RWPE2 (cell line): ENCODE data around the gene SLC16A4.

Experiments
- ATAC-seq: fragments of 200-7000 bp; cut with Tn5 transposase; 3 replicates; pipeline ENCODE4 v1.9.1; 2021; ENCODE audit warnings: low read depth
- DNase-seq: peaks from one replicate; pipeline ENCODE4 v3.0.0-alpha.2; 2020; ENCODE audit warnings: low spot score
- H3K27ac ChIP-seq: fragments of 450-650 bp; 2 replicates; pipeline ENCODE4 v1.5.1; 2017; ENCODE audit warnings: mild to moderate bottlenecking; ENCODE audit not compliant: poor library complexity, severe bottlenecking
- H3K27me3 ChIP-seq: fragments of 250-450 bp; sonication (Bioruptor Pico); 2 replicates; pipeline ENCODE4 v1.5.1; 2021; ENCODE audit warnings: mild to moderate bottlenecking, moderate library complexity; ENCODE audit not compliant: insufficient read depth, poor library complexity, severe bottlenecking
- H3K36me3 ChIP-seq: fragments of 250-450 bp; sonication (Bioruptor Pico); 2 replicates; pipeline ENCODE4 v1.5.1; 2020; ENCODE audit warnings: low read depth, mild to moderate bottlenecking, moderate library complexity
- H3K4me1 ChIP-seq: fragments of 250-450 bp; sonication (Bioruptor Pico); 2 replicates; pipeline ENCODE4 v1.5.1; 2021; ENCODE audit warnings: mild to moderate bottlenecking, moderate library complexity; ENCODE audit not compliant: insufficient read depth, poor library complexity, severe bottlenecking
- H3K4me3 ChIP-seq: fragments of 250-450 bp; sonication (Bioruptor Pico); 2 replicates; pipeline ENCODE4 v1.5.1; 2021; ENCODE audit warnings: mild to moderate bottlenecking, moderate library complexity; ENCODE audit not compliant: severe bottlenecking
- H3K9me3 ChIP-seq: fragments of 250-450 bp; sonication (Bioruptor Pico); 2 replicates; pipeline ENCODE4 v1.5.1; 2021; ENCODE audit warnings: mild to moderate bottlenecking, moderate library complexity; ENCODE audit not compliant: severe bottlenecking
- TF ChIP-seq, protein P1 (sequence below): fragments of 450-650 bp; IDR thresholded peaks from one replicate; pipeline ENCODE4 v1.5.1; 2017; ENCODE audit warnings: mild to moderate bottlenecking, moderate library complexity; ENCODE audit not compliant: poor library complexity, severe bottlenecking

SLC16A4 gene

DNA sequence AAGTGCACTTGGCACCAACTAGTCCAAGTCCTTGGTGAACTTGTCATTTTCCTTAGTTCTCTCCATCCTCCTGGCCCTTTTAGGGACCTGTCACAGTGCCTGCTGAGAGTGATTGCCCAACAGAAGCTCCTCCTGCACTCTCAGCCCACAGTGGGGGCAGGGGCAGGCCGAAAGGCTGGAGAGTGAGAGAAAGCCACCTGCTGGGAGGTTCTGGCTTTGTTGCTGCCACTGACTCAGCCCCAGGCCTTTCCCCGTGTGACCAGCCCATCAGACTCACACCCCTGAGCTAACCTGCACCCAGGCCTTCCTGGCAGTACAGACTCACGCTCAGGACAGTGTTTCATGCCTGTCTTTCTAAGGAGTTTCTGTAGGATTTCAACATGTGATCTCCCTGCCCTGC, 43.0 kb upstream of the SLC16A4 start:
- Histone ChIP-seq H3K27ac (no peak overlapping the region), H3K27me3 (no peaks in the 10 kb centered on the region), H3K9me3 (no peaks in the 10 kb centered on the region), H3K4me1 (no peaks in the 10 kb centered on the region), H3K36me3 (no peaks in the 10 kb centered on the region), H3K4me3 (no peak overlapping the region)
- DNase-seq = no peak
- TF ChIP-seq, protein P1, sequence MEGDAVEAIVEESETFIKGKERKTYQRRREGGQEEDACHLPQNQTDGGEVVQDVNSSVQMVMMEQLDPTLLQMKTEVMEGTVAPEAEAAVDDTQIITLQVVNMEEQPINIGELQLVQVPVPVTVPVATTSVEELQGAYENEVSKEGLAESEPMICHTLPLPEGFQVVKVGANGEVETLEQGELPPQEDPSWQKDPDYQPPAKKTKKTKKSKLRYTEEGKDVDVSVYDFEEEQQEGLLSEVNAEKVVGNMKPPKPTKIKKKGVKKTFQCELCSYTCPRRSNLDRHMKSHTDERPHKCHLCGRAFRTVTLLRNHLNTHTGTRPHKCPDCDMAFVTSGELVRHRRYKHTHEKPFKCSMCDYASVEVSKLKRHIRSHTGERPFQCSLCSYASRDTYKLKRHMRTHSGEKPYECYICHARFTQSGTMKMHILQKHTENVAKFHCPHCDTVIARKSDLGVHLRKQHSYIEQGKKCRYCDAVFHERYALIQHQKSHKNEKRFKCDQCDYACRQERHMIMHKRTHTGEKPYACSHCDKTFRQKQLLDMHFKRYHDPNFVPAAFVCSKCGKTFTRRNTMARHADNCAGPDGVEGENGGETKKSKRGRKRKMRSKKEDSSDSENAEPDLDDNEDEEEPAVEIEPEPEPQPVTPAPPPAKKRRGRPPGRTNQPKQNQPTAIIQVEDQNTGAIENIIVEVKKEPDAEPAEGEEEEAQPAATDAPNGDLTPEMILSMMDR = no peak
- peak; percentile 90 for ATAC-seq

DNA sequence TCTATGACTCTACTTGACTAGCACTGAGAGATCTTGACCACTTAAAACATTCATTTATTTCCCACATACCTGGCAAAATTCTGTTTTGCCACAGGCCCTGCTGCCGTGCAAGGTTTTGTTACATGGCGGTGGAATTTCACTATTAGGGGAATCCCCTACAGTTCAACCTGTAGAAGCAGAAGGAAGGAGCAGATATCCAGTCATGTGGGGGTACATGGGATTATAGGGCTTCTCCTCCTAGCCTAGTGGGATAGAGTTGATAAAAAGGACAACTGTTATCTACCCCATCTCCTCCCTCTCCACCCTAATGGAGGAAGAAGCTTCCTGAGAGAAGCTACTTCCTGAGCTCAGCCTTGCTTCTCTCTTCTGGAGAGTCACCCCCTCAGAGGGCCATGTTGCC, 42.4 kb upstream of the SLC16A4 start:
- TF ChIP-seq, protein P1 = no peak
- Histone ChIP-seq H3K4me3 (no peak overlapping the region), H3K36me3 (no peaks in the 10 kb centered on the region), H3K27me3 (no peaks in the 10 kb centered on the region), H3K9me3 (no peaks in the 10 kb centered on the region), H3K4me1 (no peaks in the 10 kb centered on the region), H3K27ac (no peak overlapping the region)
- no peak for ATAC-seq
- no peak for DNase-seq

DNA sequence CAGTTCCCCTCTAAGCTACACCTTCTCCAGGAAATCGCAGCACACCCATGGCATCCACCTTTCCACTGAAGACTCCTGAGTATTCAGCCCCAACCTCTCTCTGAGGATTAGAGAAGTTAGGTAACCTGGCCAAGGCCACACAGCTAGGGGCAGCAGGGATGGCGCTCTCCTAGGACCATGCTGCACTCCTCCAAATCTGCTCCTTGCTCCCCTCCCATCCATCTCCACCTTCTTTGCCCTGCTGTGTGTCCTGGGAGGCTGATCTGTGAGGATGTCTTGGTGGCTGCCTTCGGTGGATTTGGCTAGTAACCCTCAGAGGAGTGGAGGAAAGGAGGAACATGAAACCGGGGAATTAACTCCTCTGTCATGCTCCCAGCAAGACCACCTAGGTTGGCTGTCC, 40.1 kb upstream of the SLC16A4 start:
- no peaks in the 10 kb centered on the region for H3K4me1 ChIP-seq
- TF ChIP-seq, protein P1 = no peak
- ATAC-seq (no peak), DNase-seq (no peak)
- no peaks in the 10 kb centered on the region for H3K36me3 ChIP-seq
- H3K4me3 ChIP-seq = no peak overlapping the region
- H3K9me3 ChIP-seq = no peaks in the 10 kb centered on the region
- no peak overlapping the region for H3K27ac ChIP-seq
- no peaks in the 10 kb centered on the region for H3K27me3 ChIP-seq

DNA sequence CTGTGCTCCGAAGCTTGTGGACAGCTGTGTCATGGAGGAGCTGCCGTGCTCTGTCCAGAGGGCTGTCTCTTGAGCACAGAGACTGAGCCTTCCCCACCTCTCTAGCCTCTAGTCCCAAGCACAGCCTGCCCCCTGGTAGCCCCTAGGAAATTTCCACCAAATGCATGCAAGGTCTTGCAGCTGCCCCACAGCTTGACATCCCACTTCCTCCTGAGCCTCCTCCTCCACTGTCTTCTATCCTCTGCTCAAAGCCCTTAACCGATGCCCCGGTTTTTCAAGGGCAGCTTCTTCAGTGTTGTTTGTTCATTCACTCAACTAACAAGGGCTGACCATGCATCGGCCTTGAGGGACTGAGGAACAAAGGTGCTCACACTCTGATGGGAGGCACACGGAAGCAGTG, 39.5 kb upstream of the SLC16A4 start:
- no peaks in the 10 kb centered on the region for H3K4me1 ChIP-seq
- ATAC-seq = no peak
- H3K36me3 ChIP-seq = no peaks in the 10 kb centered on the region
- H3K4me3 ChIP-seq = no peak overlapping the region
- no peaks in the 10 kb centered on the region for H3K9me3 ChIP-seq
- H3K27me3 ChIP-seq = no peaks in the 10 kb centered on the region
- no peak overlapping the region for H3K27ac ChIP-seq
- DNase-seq = no peak
- TF ChIP-seq, protein P1 = no peak

DNA sequence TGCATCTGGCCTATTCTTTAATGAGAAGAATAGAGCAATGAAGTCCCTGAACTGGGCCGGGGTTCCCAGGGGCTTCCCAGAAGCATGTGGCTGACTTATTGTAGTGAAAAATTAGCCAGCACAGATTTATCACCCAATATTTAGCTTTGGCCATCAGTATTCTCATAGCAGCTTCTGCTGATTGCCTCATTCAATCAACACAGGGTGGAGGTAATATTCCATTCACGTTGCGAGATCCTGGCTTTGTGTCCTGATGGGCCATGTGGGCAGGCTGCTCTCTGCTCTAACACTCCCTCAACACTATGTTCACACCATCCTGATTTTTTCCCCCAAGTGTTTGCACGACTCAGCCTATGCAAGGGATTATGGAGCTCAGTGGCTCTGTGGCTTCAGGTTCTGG, 38.1 kb upstream of the SLC16A4 start:
- no peak for DNase-seq
- TF ChIP-seq, protein P1 = no peak
- Histone ChIP-seq H3K27me3 (no peaks in the 10 kb centered on the region), H3K4me3 (no peak overlapping the region), H3K9me3 (no peaks in the 10 kb centered on the region), H3K4me1 (no peaks in the 10 kb centered on the region), H3K36me3 (no peaks in the 10 kb centered on the region), H3K27ac (no peak overlapping the region)
- ATAC-seq = no peak
